Non-pigmented ciliary epithelial cell (primary cell): ENCODE data around the gene SNX19.
"Not testable (repeated sequence)": the region's sequence is repeated elsewhere in the genome, so short reads cannot be mapped to it uniquely, and the experiment has no call there.

Experiments
- DNase-seq: peaks from one replicate; pipeline ENCODE4 v3.0.0-alpha.2; 2010; ENCODE audit warnings: low read depth

The SNX19 gene

GRCh38 chr11:130872102-130872501 lies 44.2 kb downstream of the SNX19 start:
- no peak for DNase-seq

GRCh38 chr11:130871616-130872015 lies 44.7 kb downstream of the SNX19 start:
- no peak for DNase-seq

- DNase-seq, result no peak
These were observed 47.4 kb downstream of the SNX19 start for GRCh38 chr11:130868721-130869390.

- no peak for DNase-seq
These were observed 48.1 kb downstream of the SNX19 start for GRCh38 chr11:130868086-130868710.

- DNase-seq, result no peak
These were observed 49.4 kb downstream of the SNX19 start for GRCh38 chr11:130866831-130867230.

GRCh38 chr11:130865774-130866114 lies 50.5 kb downstream of the SNX19 start:
- DNase-seq, result no peak

- DNase-seq, result no peak
These were observed 51.0 kb downstream of the SNX19 start for GRCh38 chr11:130865091-130865773.

- DNase-seq, result peak; percentile 67
These were observed 54.1 kb downstream of the SNX19 start for GRCh38 chr11:130861902-130862860.

- DNase-seq, result no peak
These were observed 55.0 kb downstream of the SNX19 start for GRCh38 chr11:130861283-130861682.

- no peak for DNase-seq
These were observed 56.4 kb downstream of the SNX19 start for GRCh38 chr11:130859886-130860285.

GRCh38 chr11:130858215-130858614 lies 58.1 kb downstream of the SNX19 start:
- no peak for DNase-seq

GRCh38 chr11:130855707-130856106 lies 60.6 kb downstream of the SNX19 start:
- DNase-seq, result not testable (repeated sequence)

GRCh38 chr11:130854483-130854882 lies 61.8 kb downstream of the SNX19 start:
- no peak for DNase-seq

- no peak for DNase-seq
These were observed 63.7 kb downstream of the SNX19 start for GRCh38 chr11:130852589-130852988.

- DNase-seq, result no peak
These were observed 65.9 kb downstream of the SNX19 start for GRCh38 chr11:130850185-130850944.

GRCh38 chr11:130849215-130849568 lies 67.1 kb downstream of the SNX19 start:
- DNase-seq, result no peak

- no peak for DNase-seq
These were observed 67.7 kb downstream of the SNX19 start for GRCh38 chr11:130848361-130849214.

- peak; percentile 81 for DNase-seq
These were observed 68.8 kb downstream of the SNX19 start for GRCh38 chr11:130847517-130847916.

- DNase-seq, result no peak
These were observed 69.7 kb downstream of the SNX19 start for GRCh38 chr11:130846606-130847005.

- DNase-seq, result no peak
These were observed 74.3 kb downstream of the SNX19 start for GRCh38 chr11:130842001-130842400.

- no peak for DNase-seq
These were observed 75.6 kb downstream of the SNX19 start for GRCh38 chr11:130840679-130841078.
